ENCODE data around the gene ESRRB.
"Not testable (repeated sequence)": the region's sequence is repeated elsewhere in the genome, so short reads cannot be mapped to it uniquely, and the experiment has no call there.

The ESRRB gene

GRCh38 chr14:76531821-76532318, 155.9 kb downstream of the ESRRB start:
- H3K9ac ChIP-seq (ENCODE audit: low read depth, low read length, poor library complexity, severe bottlenecking) = no peak overlapping the region
- H3K9me2 ChIP-seq (replicated peaks; ENCODE audit: low read depth, low read length) = no peaks in the 10 kb centered on the region
- no peak overlapping the region for H3K4me2 ChIP-seq (ENCODE audit: low read depth, low read length, poor library complexity, severe bottlenecking)
- no peaks in the 10 kb centered on the region for H3K36me3 ChIP-seq (ENCODE audit: insufficient read depth, low read length)
- no peaks in the 10 kb centered on the region for H4K20me1 ChIP-seq (ENCODE audit: insufficient read depth, low read length, poor library complexity, severe bottlenecking)
- no peaks in the 10 kb centered on the region for H3K27me3 ChIP-seq (ENCODE audit: insufficient read depth, low read length, poor library complexity, severe bottlenecking)
- no peak overlapping the region for H3K4me3 ChIP-seq (ENCODE audit: low read length, poor library complexity, severe bottlenecking)
- no peak for TF ChIP-seq EZH2phosphoT487 (IDR thresholded peaks at IDR 0.05; ENCODE audit: borderline replicate concordance)
- TF ChIP-seq CTCF (conservative IDR thresholded peaks at IDR 0.05; ENCODE audit: low read length) = no peak
- no peaks in the 10 kb centered on the region for H3F3A ChIP-seq (ENCODE audit: low read depth)
- H3K79me2 ChIP-seq (ENCODE audit: insufficient read depth, low read length) = no peaks in the 10 kb centered on the region
- H3K4me1 ChIP-seq (ENCODE audit: insufficient read depth, low read length, poor library complexity, severe bottlenecking) = no peaks in the 10 kb centered on the region
- no peak overlapping the region for H2AFZ ChIP-seq (ENCODE audit: low read length)
- H3K9me3 ChIP-seq (ENCODE audit: insufficient read depth, low read depth, low read length) = no peaks in the 10 kb centered on the region

DNA sequence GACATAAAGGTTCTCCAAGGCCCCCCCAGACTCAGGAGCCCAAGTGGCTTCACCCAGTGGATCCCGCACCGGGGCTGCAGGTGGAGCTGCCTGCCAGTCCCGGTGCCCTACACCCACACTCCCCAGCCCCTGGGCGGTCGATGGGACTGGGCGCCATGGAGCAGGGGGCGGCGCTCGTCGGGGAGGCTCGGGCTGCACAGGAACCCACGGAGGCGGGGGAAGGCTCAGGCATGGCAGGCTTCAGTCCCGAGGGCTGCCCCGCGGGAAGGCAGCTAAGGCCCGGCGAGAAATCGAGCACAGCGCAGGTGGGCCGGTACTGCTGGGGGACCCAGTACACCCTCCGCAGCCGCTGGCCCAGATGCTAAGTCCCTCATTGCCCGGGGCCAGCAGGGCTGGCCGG, 160.7 kb downstream of the ESRRB start:
- H3K9me2 ChIP-seq (replicated peaks; ENCODE audit: low read depth, low read length); H3K9me3 ChIP-seq (ENCODE audit: insufficient read depth, low read depth, low read length); H3K9ac ChIP-seq (ENCODE audit: low read depth, low read length, poor library complexity, severe bottlenecking); H3K4me2 ChIP-seq (ENCODE audit: low read depth, low read length, poor library complexity, severe bottlenecking); H3K27me3 ChIP-seq (ENCODE audit: insufficient read depth, low read length, poor library complexity, severe bottlenecking); H2AFZ ChIP-seq (ENCODE audit: low read length); H3K36me3 ChIP-seq (ENCODE audit: insufficient read depth, low read length); H3F3A ChIP-seq (ENCODE audit: low read depth); H3K4me1 ChIP-seq (ENCODE audit: insufficient read depth, low read length, poor library complexity, severe bottlenecking); H3K79me2 ChIP-seq (ENCODE audit: insufficient read depth, low read length); H4K20me1 ChIP-seq (ENCODE audit: insufficient read depth, low read length, poor library complexity, severe bottlenecking); H3K4me3 ChIP-seq (ENCODE audit: low read length, poor library complexity, severe bottlenecking): not testable (repeated sequence)

DNA sequence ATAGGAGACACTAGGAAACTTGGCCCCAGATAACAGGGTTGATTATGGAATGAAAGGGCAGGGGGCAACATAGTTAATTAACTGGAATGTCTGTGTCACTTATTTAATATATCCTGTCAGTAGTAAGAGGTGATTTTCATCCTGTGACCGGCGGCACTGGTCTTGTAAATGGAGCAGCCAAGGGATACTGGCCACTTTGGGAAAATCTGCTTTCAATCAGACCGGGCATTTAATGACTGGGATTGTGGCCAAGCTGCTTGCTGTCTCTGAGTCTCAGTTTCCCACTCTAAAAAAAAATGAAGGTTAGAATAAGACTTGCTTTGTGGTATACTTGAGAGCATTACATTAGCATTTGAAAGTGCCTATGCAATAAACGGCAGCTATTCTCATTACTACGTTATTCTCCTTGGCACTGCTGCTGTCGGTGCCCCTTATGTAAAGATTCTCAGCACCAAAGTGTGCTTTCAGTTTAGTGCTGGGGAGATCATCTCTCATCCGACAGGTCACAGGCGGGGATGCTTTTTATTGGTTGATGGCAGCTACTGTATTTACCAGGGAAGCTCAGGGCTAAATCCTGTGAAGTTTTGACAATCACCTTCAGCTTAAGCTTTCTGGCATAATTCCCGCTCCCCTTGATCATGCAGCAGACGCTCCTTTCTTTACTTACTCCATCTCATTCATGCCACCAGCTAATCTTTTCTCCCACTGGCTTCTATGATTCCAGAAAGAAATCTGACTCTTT, 162.1 kb downstream of the ESRRB start:
- Histone ChIP-seq H3K4me2 (ENCODE audit: low read depth, low read length, poor library complexity, severe bottlenecking) (no peak overlapping the region), H3K9me3 (ENCODE audit: insufficient read depth, low read depth, low read length) (no peaks in the 10 kb centered on the region), H3K36me3 (ENCODE audit: insufficient read depth, low read length) (no peaks in the 10 kb centered on the region), H3K27me3 (ENCODE audit: insufficient read depth, low read length, poor library complexity, severe bottlenecking) (no peaks in the 10 kb centered on the region), H3K9ac (ENCODE audit: low read depth, low read length, poor library complexity, severe bottlenecking) (no peak overlapping the region), H3K4me1 (ENCODE audit: insufficient read depth, low read length, poor library complexity, severe bottlenecking) (no peaks in the 10 kb centered on the region), H3K9me2 (replicated peaks; ENCODE audit: low read depth, low read length) (no peaks in the 10 kb centered on the region), H2AFZ (ENCODE audit: low read length) (no peak overlapping the region), H3K79me2 (ENCODE audit: insufficient read depth, low read length) (no peaks in the 10 kb centered on the region), H3K4me3 (ENCODE audit: low read length, poor library complexity, severe bottlenecking) (no peak overlapping the region), H3F3A (ENCODE audit: low read depth) (no peaks in the 10 kb centered on the region), H4K20me1 (ENCODE audit: insufficient read depth, low read length, poor library complexity, severe bottlenecking) (no peaks in the 10 kb centered on the region)
- TF ChIP-seq CTCF (conservative IDR thresholded peaks at IDR 0.05; ENCODE audit: low read length) (no peak), EZH2phosphoT487 (IDR thresholded peaks at IDR 0.05; ENCODE audit: borderline replicate concordance) (no peak)

- H3K9me3 ChIP-seq (ENCODE audit: insufficient read depth, low read depth, low read length) = no peaks in the 10 kb centered on the region
- H3K4me1 ChIP-seq (ENCODE audit: insufficient read depth, low read length, poor library complexity, severe bottlenecking) = no peaks in the 10 kb centered on the region
- H3K27me3 ChIP-seq (ENCODE audit: insufficient read depth, low read length, poor library complexity, severe bottlenecking) = no peaks in the 10 kb centered on the region
- H3K9ac ChIP-seq (ENCODE audit: low read depth, low read length, poor library complexity, severe bottlenecking) = no peak overlapping the region
- no peaks in the 10 kb centered on the region for H3K36me3 ChIP-seq (ENCODE audit: insufficient read depth, low read length)
- H3K4me3 ChIP-seq (ENCODE audit: low read length, poor library complexity, severe bottlenecking) = no peak overlapping the region
- no peaks in the 10 kb centered on the region for H3K79me2 ChIP-seq (ENCODE audit: insufficient read depth, low read length)
- no peaks in the 10 kb centered on the region for H4K20me1 ChIP-seq (ENCODE audit: insufficient read depth, low read length, poor library complexity, severe bottlenecking)
- no peaks in the 10 kb centered on the region for H3F3A ChIP-seq (ENCODE audit: low read depth)
- TF ChIP-seq EZH2phosphoT487 (IDR thresholded peaks at IDR 0.05; ENCODE audit: borderline replicate concordance) = no peak
- TF ChIP-seq CTCF (conservative IDR thresholded peaks at IDR 0.05; ENCODE audit: low read length) = no peak
- H3K9me2 ChIP-seq (replicated peaks; ENCODE audit: low read depth, low read length) = no peaks in the 10 kb centered on the region
- H3K4me2 ChIP-seq (ENCODE audit: low read depth, low read length, poor library complexity, severe bottlenecking) = no peak overlapping the region
- H2AFZ ChIP-seq (ENCODE audit: low read length) = no peak overlapping the region
Observed at GRCh38 chr14:76538648-76539008, 162.7 kb downstream of the ESRRB start.
